Kasumi-1 (cell line): ENCODE measurements around the gene ABHD10.
"Not testable (repeated sequence)": the region's sequence is repeated elsewhere in the genome, so short reads cannot be mapped to it uniquely, and the experiment has no call there.

Experiments used
- DNase-seq, 2 experiments: peaks; one replicate each; lab custom pipeline; 2025; lab: John Stamatoyannopoulos, UW

The ABHD10 gene

GRCh38 chr3:112032098-112032731 is 53.4 kb downstream of the ABHD10 start:
- DNase-seq: no peak

DNA sequence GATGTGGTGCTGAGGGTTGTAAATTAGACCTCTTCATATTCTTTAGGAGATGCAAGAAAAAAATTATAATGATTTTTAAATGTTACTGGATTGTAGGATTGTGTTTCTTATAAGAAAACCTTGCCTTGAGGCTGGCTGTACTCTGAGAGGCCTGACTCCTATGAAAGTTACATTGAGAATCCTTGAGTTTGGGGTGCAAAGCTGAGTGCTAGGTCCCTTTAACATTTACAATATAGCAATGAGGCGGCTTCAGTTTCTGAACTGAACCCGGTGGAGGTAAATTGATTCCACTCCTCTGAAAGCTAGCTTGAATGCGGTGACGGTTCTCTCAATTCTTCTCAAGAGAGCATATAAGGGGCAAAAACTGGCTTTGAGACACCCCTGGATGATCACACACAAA is 55.6 kb downstream of the ABHD10 start, which contains the start of gene TMPRSS7:
TSS of gene TMPRSS7 (plus strand) at position 301 of the 400 bp plus-strand sequence. CDS start 110 bp downstream, outside the sequence.
- no peak for DNase-seq

- DNase-seq: no peak
These were observed 56.4 kb downstream of the ABHD10 start for GRCh38 chr3:112035241-112035640.

DNA sequence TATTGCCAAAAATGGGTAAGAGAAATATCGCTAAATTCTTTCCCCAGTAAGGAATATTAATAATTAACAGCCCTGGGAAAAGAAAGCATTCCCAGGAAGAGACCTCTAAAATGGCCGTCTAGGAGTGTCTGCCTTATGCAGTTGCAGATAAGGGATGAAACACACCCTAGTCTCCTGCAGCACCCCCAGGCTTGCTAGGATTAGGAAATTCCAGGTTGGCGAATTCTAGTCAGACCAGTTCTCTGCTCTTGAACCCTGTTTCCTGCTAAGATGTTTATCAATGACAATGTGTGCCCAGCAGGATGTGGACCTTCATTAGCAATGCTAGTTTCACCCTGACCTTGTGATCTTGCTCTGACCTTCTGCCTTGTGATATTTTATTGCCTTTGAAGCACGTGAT is 58.4 kb downstream of the ABHD10 start:
- DNase-seq: not testable (repeated sequence)

GRCh38 chr3:112038863-112039262 is 60.0 kb downstream of the ABHD10 start:
- no peak for DNase-seq

- DNase-seq: no peak
These were observed 62.5 kb downstream of the ABHD10 start for GRCh38 chr3:112041321-112041720.

DNA sequence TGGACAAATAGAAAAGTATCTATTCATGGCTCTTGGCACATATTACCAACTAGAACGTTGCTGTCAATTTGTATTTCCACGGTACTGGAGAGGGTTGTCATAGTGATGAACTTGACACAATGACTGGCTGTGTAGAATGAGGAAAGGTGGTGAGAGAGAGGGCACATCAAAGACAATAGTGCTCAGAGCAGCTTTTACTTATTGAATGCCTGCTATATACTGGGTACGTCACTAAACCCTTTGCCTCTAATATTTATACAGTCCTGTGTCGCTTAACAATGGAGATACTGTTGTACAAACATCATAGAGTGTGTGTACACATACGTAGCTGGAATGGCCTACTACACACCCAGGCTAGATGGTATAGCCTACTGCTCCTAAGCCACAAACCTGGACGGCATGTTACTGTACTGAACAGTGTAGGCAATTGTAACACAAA is 64.0 kb downstream of the ABHD10 start:
- no peak for DNase-seq
